Parathyroid adenoma (tissue), 2 donors: ENCODE results near the gene EP400.

Experiments
- H2AFZ ChIP-seq: fragments of 300-600 bp; sonication (generic); one replicate; pipeline ENCODE4 v1.7.0; 2017; ENCODE audit warnings: antibody characterized with exemption, mild to moderate bottlenecking
- H3K27ac ChIP-seq: fragments of 300-600 bp; sonication (generic); one replicate; pipeline ENCODE4 v1.7.0; 2017
- H3K27me3 ChIP-seq: fragments of 300-600 bp; sonication (generic); one replicate; pipeline ENCODE4 v1.7.0; 2017; ENCODE audit warnings: low read length; ENCODE audit not compliant: control insufficient read depth, insufficient read depth
- H3K36me3 ChIP-seq: fragments of 300-600 bp; sonication (generic); one replicate; pipeline ENCODE4 v1.7.0; 2017; ENCODE audit warnings: low read length; ENCODE audit not compliant: control insufficient read depth, insufficient read depth
- H3K4me1 ChIP-seq: fragments of 300-600 bp; sonication (generic); one replicate; pipeline ENCODE4 v1.7.0; 2017; ENCODE audit warnings: control low read depth
- H3K4me2 ChIP-seq: fragments of 300-600 bp; sonication (generic); one replicate; pipeline ENCODE4 v1.7.0; 2017; ENCODE audit warnings: low read length
- H3K4me3 ChIP-seq: fragments of 300-600 bp; sonication (generic); one replicate; pipeline ENCODE4 v1.7.0; 2017; ENCODE audit warnings: low read depth, low read length
- H3K79me2 ChIP-seq: fragments of 300-600 bp; sonication (generic); one replicate; pipeline ENCODE4 v1.7.0; 2017; ENCODE audit warnings: control low read depth
- H3K9ac ChIP-seq: fragments of 300-600 bp; sonication (generic); one replicate; pipeline ENCODE4 v1.7.0; 2017; ENCODE audit warnings: mild to moderate bottlenecking
- H3K9me3 ChIP-seq: fragments of 300-600 bp; sonication (generic); one replicate; pipeline ENCODE4 v1.7.0; 2017; ENCODE audit warnings: low read length; ENCODE audit not compliant: control insufficient read depth
- TF ChIP-seq, protein P1 (sequence below): fragments of 300-600 bp; sonication (generic); IDR thresholded peaks from one replicate; pipeline ENCODE4 v1.7.0; 2017; ENCODE audit warnings: antibody characterized with exemption, mild to moderate bottlenecking
- donor health status: primary hyperparathyroidism.

The EP400 gene

DNA sequence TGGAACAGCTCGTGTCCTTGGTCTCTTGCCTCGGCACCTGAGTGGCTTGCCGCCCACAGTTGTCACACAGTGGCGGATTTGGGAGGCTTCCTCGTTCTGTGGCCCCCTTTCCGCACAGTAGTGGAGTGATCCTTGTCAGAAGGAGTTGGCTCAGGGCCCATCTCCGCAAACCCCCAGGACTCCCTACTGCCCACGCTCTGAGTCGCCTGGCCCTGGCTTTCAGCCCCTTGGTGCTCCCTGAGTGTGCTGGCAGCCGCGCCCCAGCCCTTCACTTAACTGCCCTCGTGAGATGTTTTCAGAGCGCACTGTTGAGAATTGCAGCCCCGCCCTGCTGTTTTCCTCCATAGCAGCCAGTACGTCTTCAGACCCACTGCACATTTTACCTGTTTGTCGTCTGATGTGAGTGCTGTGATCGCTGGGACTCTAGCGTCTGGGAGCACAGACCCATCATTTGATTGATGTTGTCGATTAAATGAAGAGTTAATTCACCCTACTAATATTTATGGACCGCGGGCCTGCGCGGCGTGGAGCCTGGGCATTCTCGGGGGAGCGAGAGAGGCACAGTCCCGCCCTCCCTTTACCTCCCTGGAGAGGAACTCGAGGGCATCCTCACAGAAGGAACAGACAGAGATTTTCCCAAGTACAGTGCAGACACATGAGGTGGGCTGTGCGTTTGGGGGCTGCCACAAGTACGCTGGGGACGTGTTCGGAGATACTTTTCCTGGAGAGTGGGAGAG is 102.6 kb downstream of the EP400 start:
- H3K27ac ChIP-seq = no peak overlapping the region
- H2AFZ ChIP-seq = no peak overlapping the region
- H3K36me3 ChIP-seq = no peaks in the 10 kb centered on the region
- H3K4me3 ChIP-seq = no peak overlapping the region
- H3K4me1 ChIP-seq = no peaks in the 10 kb centered on the region
- H3K9ac ChIP-seq = no peak overlapping the region
- no peaks in the 10 kb centered on the region for H3K9me3 ChIP-seq
- TF ChIP-seq, protein P1, sequence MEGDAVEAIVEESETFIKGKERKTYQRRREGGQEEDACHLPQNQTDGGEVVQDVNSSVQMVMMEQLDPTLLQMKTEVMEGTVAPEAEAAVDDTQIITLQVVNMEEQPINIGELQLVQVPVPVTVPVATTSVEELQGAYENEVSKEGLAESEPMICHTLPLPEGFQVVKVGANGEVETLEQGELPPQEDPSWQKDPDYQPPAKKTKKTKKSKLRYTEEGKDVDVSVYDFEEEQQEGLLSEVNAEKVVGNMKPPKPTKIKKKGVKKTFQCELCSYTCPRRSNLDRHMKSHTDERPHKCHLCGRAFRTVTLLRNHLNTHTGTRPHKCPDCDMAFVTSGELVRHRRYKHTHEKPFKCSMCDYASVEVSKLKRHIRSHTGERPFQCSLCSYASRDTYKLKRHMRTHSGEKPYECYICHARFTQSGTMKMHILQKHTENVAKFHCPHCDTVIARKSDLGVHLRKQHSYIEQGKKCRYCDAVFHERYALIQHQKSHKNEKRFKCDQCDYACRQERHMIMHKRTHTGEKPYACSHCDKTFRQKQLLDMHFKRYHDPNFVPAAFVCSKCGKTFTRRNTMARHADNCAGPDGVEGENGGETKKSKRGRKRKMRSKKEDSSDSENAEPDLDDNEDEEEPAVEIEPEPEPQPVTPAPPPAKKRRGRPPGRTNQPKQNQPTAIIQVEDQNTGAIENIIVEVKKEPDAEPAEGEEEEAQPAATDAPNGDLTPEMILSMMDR = no peak
- peaks cover 7% of the 10 kb centered on the region for H3K79me2 ChIP-seq
- no peak overlapping the region for H3K4me2 ChIP-seq
- no peaks in the 10 kb centered on the region for H3K27me3 ChIP-seq

DNA sequence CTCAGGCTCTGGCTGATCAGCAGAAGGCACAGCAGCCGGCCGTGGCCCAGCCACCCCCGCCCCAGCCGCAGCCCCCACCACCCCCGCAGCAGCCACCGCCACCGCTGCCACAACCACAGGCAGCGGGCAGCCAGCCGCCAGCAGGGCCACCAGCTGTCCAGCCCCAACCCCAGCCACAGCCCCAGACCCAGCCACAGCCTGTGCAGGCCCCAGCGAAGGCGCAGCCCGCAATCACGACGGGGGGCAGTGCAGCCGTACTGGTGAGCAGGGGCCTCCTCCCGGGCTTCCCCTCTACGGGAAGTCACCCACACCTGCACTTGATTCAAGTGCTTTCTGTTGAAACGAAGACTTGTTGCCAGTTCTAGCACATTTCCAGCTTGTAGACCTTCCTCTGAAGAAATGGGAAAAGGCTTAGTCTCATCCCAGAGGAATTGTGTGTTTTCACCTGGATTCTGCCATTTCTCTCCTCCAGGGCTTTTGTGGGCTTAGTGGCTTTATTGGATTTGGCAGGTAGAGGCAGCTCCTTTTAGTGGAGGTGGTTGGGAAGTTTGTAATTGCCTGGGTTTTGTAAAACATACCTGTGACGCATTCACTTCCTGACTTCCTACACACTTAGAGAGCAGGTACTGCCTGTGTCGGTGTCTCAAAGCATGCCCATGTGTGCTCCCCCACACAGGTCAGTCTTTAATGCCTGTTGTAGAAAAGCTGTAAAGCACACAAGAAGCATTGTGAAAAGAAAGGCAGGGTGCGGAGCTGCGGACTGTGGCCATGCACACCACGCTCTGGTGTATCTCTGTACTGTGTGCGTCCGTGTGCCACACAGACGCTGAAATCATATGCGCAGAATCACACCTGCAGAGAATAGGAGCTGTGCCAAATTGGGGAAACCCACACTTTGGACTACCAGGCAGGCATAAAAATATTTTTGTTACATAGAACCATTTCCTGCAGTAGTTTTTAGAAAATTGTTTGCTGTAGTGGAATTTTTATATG is 103.9 kb downstream of the EP400 start:
- no peak overlapping the region for H3K4me3 ChIP-seq
- TF ChIP-seq, protein P1 = no peak
- no peaks in the 10 kb centered on the region for H3K4me1 ChIP-seq
- H3K27ac ChIP-seq = no peak overlapping the region
- H2AFZ ChIP-seq = no peak overlapping the region
- no peaks in the 10 kb centered on the region for H3K36me3 ChIP-seq
- H3K4me2 ChIP-seq = no peak overlapping the region
- H3K27me3 ChIP-seq = no peaks in the 10 kb centered on the region
- H3K79me2 ChIP-seq = peaks cover 7% of the 10 kb centered on the region
- no peaks in the 10 kb centered on the region for H3K9me3 ChIP-seq
- no peak overlapping the region for H3K9ac ChIP-seq

DNA sequence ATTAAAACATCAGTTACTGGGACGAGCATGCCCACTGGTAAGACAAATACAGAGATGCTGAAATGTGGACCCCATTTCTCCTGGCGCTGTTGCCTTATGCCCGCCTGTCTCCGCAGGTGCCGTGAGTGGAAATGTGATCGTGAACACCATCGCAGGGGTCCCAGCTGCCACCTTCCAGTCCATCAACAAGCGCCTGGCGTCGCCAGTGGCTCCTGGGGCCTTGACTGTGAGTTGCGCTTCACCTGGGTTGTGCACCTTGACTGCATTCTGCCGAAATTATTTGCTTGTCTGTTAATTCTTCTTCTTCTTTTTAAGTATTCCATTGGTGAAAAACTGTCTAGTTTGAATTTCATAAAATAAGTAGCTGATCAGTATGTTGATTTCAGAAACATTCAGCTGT is 105.2 kb downstream of the EP400 start:
- TF ChIP-seq, protein P1 = no peak
- H3K9ac ChIP-seq = no peak overlapping the region
- H3K36me3 ChIP-seq = no peaks in the 10 kb centered on the region
- no peaks in the 10 kb centered on the region for H3K4me1 ChIP-seq
- H2AFZ ChIP-seq = no peak overlapping the region
- no peak overlapping the region for H3K27ac ChIP-seq
- H3K27me3 ChIP-seq = no peaks in the 10 kb centered on the region
- H3K4me2 ChIP-seq = no peak overlapping the region
- H3K4me3 ChIP-seq = no peak overlapping the region
- no peaks in the 10 kb centered on the region for H3K9me3 ChIP-seq
- H3K79me2 ChIP-seq = peaks cover 7% of the 10 kb centered on the region

DNA sequence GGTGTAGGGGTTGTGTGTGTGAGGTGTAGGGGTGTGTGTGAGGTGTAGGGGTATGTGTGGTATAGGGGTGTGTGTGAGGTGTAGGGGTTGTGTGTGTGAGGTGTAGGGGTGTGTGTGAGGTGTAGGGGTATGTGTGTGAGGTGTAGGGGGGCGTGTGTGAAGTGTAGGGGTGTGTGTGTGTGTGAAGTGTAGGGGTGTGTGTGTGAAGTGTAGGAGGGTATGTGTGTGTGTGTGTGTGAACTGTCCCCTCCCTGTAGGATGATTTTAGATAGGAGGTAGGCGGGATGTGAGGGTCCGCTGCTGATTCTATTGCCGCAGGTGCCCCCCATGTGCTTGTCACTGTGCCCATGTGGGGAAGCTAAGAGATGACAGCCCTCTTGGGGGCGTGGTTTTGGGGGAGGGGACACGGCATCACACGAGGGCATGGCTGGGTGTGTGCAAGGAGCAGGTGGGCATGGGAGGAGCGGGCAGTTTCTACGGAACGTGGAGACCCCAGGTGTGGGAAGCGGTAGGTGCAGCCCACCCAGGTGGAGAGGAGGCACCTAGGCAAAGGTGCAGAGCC is 105.9 kb downstream of the EP400 start:
- no peaks in the 10 kb centered on the region for H3K36me3 ChIP-seq
- H3K27me3 ChIP-seq = no peaks in the 10 kb centered on the region
- TF ChIP-seq, protein P1 = no peak
- no peak overlapping the region for H3K4me3 ChIP-seq
- no peak overlapping the region for H2AFZ ChIP-seq
- H3K4me2 ChIP-seq = no peak overlapping the region
- H3K9me3 ChIP-seq = no peaks in the 10 kb centered on the region
- peaks cover 3% of the 10 kb centered on the region for H3K79me2 ChIP-seq
- no peak overlapping the region for H3K9ac ChIP-seq
- no peak overlapping the region for H3K27ac ChIP-seq
- H3K4me1 ChIP-seq = no peaks in the 10 kb centered on the region
